HepG2 (cell line): Measurements from ENCODE around the gene PARP3. TPM values are rescaled to one million over a fixed set of nuclear protein-coding genes. Genes with fewer than 3 reads are reported as not detected.

Experiments
- BHLHE40 ChIP-seq: IDR thresholded peaks from 2 replicates; pipeline ENCODE4 v1.6.1; 2011; ENCODE audit warnings: low read length, improper control_type of control experiment
- CBFB ChIP-seq: sonication (generic); formaldehyde crosslinking; IDR thresholded peaks from 2 replicates; pipeline ENCODE4 v1.4.0; 2020; ENCODE audit warnings: missing genetic modification reagents
- IRX3 ChIP-seq: sonication (generic); formaldehyde crosslinking; IDR thresholded peaks from 2 replicates; pipeline ENCODE4 v1.8.1; 2023; ENCODE audit warnings: mild to moderate bottlenecking, low read depth, missing genetic modification reagents, borderline replicate concordance
- MTA1 ChIP-seq: sonication (generic); formaldehyde crosslinking; IDR thresholded peaks from 2 replicates; pipeline ENCODE4 v1.4.0; 2020; ENCODE audit warnings: missing genetic modification reagents, mild to moderate bottlenecking, borderline replicate concordance
- RAD21 ChIP-seq: fragments of 450-650 bp; formaldehyde crosslinking; IDR thresholded peaks from 2 replicates; pipeline ENCODE4 v1.5.0; 2020; ENCODE audit warnings: mild to moderate bottlenecking
- RXRA ChIP-seq: sonication (generic); formaldehyde crosslinking; IDR thresholded peaks from 2 replicates; pipeline ENCODE4 v1.5.1; 2020; ENCODE audit warnings: missing genetic modification reagents
- SRSF4 ChIP-seq: fragments of 200-400 bp; formaldehyde crosslinking; IDR thresholded peaks from one replicate; pipeline ENCODE4 v1.6.1; 2018; ENCODE audit warnings: mild to moderate bottlenecking, low read depth, low read length, moderate library complexity; ENCODE audit not compliant: poor library complexity, severe bottlenecking
- ZNF205 ChIP-seq: IDR thresholded peaks from 2 replicates; pipeline ENCODE4 v1.6.1; 2018; ENCODE audit warnings: missing biosample characterization, missing genetic modification reagents
- ZNF256 ChIP-seq: sonication (generic); formaldehyde crosslinking; conservative IDR thresholded peaks from 2 replicates; pipeline ENCODE4 v1.4.0; 2020; ENCODE audit warnings: missing genetic modification reagents
- ZNF430 ChIP-seq: sonication (generic); formaldehyde crosslinking; IDR thresholded peaks from 2 replicates; pipeline ENCODE4 v1.9.0; 2021; ENCODE audit warnings: mild to moderate bottlenecking, missing genetic modification reagents
- ZNF484 ChIP-seq: sonication (generic); formaldehyde crosslinking; IDR thresholded peaks from 2 replicates; pipeline ENCODE4 v1.5.1; 2020; ENCODE audit warnings: mild to moderate bottlenecking, low read depth, missing genetic modification reagents, borderline replicate concordance
- ZNF496 ChIP-seq: sonication (generic); formaldehyde crosslinking; IDR thresholded peaks from 2 replicates; pipeline ENCODE4 v1.8.1; 2023; ENCODE audit warnings: mild to moderate bottlenecking, moderate library complexity, missing genetic modification reagents; ENCODE audit not compliant: insufficient replicate concordance
- ZNF570 ChIP-seq: sonication (generic); formaldehyde crosslinking; IDR thresholded peaks from 2 replicates; pipeline ENCODE4 v1.4.0; 2020; ENCODE audit warnings: mild to moderate bottlenecking, missing genetic modification reagents, borderline replicate concordance
- polyA plus RNA-seq, 8 experiments: library from polyadenylated mRNA; depleted of rRNA in 3 of 8; stranded (reverse) in 7 of 8; unstranded in 1 of 8; fragments of >200 nt; fragmentation: Illumina TruSeq in 4 of 8; extraction: Trizol in 4 of 8; gene quantifications; 2 replicates each; pipeline versions ENCODE4 v1.2.1 to v1.2.3, GENCODE V29; 2011 to 2016; ENCODE audit warnings: low read depth in 4 of 8, missing spikeins in 1 of 8, mixed read lengths in 1 of 8; ENCODE audit not compliant: insufficient read depth in 1 of 8
- total RNA-seq, 5 experiments: library from RNA; depleted of rRNA; stranded (reverse); fragments of >200 nt; fragmentation: Illumina TruSeq; extraction: Trizol; gene quantifications; 2 replicates each; pipeline ENCODE4 v1.2.3, GENCODE V29; 2016; ENCODE audit warnings: low read depth in 1 of 5
- TF ChIP-seq, protein P1 (sequence below): sonication (generic); formaldehyde crosslinking; conservative IDR thresholded peaks from 2 replicates; pipeline ENCODE4 v1.4.0; 2020; ENCODE audit warnings: missing genetic modification reagents
- TF ChIP-seq, protein P2 (sequence below): sonication (generic); formaldehyde crosslinking; IDR thresholded peaks from 2 replicates; pipeline ENCODE4 v1.5.0; 2020; ENCODE audit warnings: mild to moderate bottlenecking, missing genetic modification reagents, borderline replicate concordance
- TF ChIP-seq, protein P3 (sequence below): sonication (generic); formaldehyde crosslinking; IDR thresholded peaks from 2 replicates; pipeline ENCODE4 v1.8.0; 2023; ENCODE audit warnings: mild to moderate bottlenecking, missing genetic modification reagents
- TF ChIP-seq, protein P4 (sequence below): sonication (generic); formaldehyde crosslinking; IDR thresholded peaks from 2 replicates; pipeline ENCODE4 v1.4.0; 2020; ENCODE audit warnings: missing genetic modification reagents, borderline replicate concordance

Gene PARP3
- total and polyA plus RNA-seq, 2 of the 13 experiments (the other 11 are each of a cell fraction or from before 2014, with no cell fraction given) = 11.2 to 21.5 TPM

DNA sequence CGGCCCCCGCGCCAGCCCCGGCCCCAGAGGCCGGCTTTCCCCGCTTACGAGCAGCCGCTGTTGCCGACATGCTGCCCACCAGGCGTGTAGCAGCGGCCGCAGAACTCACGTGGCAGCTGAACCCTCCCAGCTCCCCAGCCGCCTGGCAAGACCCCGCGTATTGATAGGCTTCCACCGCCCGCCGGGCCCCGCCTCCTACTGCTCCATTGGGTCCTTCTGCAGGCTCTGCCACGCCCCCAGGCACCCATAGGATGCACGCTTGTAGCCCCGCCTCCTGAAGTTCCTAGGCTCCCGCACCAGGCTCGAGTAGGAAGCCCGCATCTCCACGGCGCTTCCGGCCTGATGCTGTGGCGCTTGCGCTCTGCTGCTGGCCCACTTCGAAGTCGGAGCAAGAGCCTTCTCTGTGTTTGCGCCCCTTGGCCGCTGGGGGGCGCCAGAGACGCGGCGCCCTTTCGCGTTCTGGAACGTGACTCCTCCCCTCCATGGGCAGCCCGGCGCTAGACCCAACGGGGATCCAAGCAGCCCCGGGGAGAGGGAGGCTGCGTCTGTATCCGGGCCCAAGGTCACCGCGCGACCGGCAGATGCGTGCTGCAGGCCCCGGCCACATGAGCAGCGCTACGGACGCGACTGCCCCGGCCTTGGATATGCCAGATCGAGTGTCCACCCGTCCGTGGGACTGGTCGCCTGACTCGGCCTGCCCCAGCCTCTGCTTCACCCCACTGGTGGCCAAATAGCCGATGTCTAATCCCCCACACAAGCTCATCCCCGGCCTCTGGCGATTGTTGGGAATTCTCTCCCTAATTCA lies at the start of gene PARP3, which contains the start of gene RRP9 (continued):
- TF ChIP-seq, protein P1, sequence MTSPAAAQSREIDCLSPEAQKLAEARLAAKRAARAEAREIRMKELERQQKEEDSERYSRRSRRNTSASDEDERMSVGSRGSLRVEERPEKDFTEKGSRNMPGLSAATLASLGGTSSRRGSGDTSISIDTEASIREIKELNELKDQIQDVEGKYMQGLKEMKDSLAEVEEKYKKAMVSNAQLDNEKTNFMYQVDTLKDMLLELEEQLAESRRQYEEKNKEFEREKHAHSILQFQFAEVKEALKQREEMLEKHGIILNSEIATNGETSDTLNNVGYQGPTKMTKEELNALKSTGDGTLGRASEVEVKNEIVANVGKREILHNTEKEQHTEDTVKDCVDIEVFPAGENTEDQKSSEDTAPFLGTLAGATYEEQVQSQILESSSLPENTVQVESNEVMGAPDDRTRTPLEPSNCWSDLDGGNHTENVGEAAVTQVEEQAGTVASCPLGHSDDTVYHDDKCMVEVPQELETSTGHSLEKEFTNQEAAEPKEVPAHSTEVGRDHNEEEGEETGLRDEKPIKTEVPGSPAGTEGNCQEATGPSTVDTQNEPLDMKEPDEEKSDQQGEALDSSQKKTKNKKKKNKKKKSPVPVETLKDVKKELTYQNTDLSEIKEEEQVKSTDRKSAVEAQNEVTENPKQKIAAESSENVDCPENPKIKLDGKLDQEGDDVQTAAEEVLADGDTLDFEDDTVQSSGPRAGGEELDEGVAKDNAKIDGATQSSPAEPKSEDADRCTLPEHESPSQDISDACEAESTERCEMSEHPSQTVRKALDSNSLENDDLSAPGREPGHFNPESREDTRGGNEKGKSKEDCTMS = no peak
- TF ChIP-seq ZNF430 (CRISPR knock-in tag) = peak; percentile 84; the same call in 1 of the 2 replicates
- TF ChIP-seq RAD21 = peak; percentile 99
- TF ChIP-seq ZNF570 (CRISPR knock-in tag) = no peak
- TF ChIP-seq, protein P2, sequence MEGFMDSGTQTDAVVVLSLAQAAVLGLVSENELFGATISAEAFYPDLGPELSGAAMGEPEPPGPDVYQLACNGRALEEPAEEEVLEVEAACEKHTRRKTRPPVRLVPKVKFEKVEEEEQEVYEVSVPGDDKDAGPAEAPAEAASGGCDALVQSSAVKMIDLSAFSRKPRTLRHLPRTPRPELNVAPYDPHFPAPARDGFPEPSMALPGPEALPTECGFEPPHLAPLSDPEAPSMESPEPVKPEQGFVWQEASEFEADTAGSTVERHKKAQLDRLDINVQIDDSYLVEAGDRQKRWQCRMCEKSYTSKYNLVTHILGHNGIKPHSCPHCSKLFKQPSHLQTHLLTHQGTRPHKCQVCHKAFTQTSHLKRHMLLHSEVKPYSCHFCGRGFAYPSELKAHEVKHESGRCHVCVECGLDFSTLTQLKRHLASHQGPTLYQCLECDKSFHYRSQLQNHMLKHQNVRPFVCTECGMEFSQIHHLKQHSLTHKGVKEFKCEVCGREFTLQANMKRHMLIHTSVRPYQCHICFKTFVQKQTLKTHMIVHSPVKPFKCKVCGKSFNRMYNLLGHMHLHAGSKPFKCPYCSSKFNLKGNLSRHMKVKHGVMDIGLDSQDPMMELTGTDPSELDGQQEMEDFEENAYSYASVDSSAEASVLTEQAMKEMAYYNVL (CRISPR knock-in tag) = peak; percentile 59; the same call in 1 of the 2 replicates
- no peak for TF ChIP-seq IRX3
- TF ChIP-seq BHLHE40 = peak; percentile 86
- TF ChIP-seq ZNF256 = 0 out of 2 replicates have a peak, but pooled peaks have one; percentile 48
- TF ChIP-seq CBFB = no peak; the same call in 1 of the 2 replicates
- peak; percentile 76; the same call in 1 of the 2 replicates for TF ChIP-seq MTA1
- no peak for TF ChIP-seq SRSF4
- TF ChIP-seq ZNF496 (CRISPR knock-in tag) = no peak
- 0 out of 2 replicates have a peak, but pooled peaks have one; percentile 39 for TF ChIP-seq ZNF484 (CRISPR knock-in tag)
- TF ChIP-seq RXRA (CRISPR knock-in tag) = peak; percentile 87
- TF ChIP-seq ZNF205 (CRISPR knock-in tag) = peak; percentile 73; the same call in 1 of the 2 replicates
- TF ChIP-seq, protein P3, sequence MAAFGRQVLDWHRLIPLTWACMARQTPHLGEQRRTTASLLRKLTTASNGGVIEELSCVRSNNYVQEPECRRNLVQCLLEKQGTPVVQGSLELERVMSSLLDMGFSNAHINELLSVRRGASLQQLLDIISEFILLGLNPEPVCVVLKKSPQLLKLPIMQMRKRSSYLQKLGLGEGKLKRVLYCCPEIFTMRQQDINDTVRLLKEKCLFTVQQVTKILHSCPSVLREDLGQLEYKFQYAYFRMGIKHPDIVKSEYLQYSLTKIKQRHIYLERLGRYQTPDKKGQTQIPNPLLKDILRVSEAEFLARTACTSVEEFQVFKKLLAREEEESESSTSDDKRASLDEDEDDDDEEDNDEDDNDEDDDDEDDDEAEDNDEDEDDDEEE (CRISPR knock-in tag) = peak; percentile 89
- TF ChIP-seq, protein P4, sequence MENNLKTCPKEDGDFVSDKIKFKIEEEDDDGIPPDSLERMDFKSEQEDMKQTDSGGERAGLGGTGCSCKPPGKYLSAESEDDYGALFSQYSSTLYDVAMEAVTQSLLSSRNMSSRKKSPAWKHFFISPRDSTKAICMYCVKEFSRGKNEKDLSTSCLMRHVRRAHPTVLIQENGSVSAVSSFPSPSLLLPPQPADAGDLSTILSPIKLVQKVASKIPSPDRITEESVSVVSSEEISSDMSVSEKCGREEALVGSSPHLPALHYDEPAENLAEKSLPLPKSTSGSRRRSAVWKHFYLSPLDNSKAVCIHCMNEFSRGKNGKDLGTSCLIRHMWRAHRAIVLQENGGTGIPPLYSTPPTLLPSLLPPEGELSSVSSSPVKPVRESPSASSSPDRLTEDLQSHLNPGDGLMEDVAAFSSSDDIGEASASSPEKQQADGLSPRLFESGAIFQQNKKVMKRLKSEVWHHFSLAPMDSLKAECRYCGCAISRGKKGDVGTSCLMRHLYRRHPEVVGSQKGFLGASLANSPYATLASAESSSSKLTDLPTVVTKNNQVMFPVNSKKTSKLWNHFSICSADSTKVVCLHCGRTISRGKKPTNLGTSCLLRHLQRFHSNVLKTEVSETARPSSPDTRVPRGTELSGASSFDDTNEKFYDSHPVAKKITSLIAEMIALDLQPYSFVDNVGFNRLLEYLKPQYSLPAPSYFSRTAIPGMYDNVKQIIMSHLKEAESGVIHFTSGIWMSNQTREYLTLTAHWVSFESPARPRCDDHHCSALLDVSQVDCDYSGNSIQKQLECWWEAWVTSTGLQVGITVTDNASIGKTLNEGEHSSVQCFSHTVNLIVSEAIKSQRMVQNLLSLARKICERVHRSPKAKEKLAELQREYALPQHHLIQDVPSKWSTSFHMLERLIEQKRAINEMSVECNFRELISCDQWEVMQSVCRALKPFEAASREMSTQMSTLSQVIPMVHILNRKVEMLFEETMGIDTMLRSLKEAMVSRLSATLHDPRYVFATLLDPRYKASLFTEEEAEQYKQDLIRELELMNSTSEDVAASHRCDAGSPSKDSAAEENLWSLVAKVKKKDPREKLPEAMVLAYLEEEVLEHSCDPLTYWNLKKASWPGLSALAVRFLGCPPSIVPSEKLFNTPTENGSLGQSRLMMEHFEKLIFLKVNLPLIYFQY (CRISPR knock-in tag) = peak; percentile 85
